Right atrium auricular region (tissue), 2 donors: ENCODE data around the gene TUBB8. TPM values are rescaled to one million over a fixed set of nuclear protein-coding genes. Genes with fewer than 3 reads are reported as not detected.

Experiments used
- DNase-seq: peaks from one replicate; pipeline ENCODE4 v3.0.0-alpha.2; 2019; ENCODE audit warnings: low spot score
- H3K27ac ChIP-seq, 2 donors: fragments of 200-600 bp; sonication (generic); 1 replicate in 1 of 2; 2 replicates in 1 of 2; pipeline ENCODE4 v1.5.1; 2016 to 2019
- H3K27me3 ChIP-seq, 2 donors: fragments of 200-600 bp; sonication (generic); one replicate each; pipeline versions ENCODE4 v1.5.1 to v1.6.0; 2017 to 2019
- H3K36me3 ChIP-seq: fragments of 200-600 bp; sonication (generic); one replicate; pipeline ENCODE4 v1.5.1; 2016
- H3K4me1 ChIP-seq, 2 donors: fragments of 200-600 bp; sonication (generic); one replicate each; pipeline versions ENCODE4 v1.5.1 to v1.6.0; 2017 to 2019
- H3K4me3 ChIP-seq, 2 donors: fragments of 200-600 bp; sonication (generic); 1 replicate in 1 of 2; 2 replicates in 1 of 2; pipeline ENCODE4 v1.5.1; 2017 to 2019; ENCODE audit warnings: mild to moderate bottlenecking in 1 of 2, moderate library complexity in 1 of 2
- H3K9me3 ChIP-seq, 2 donors: fragments of 200-600 bp; sonication (generic); one replicate each; pipeline ENCODE4 v1.5.1; 2019
- total RNA-seq, 2 donors: library from RNA; depleted of rRNA; stranded (reverse); fragments of >200 nt; gene quantifications; one replicate each; pipeline ENCODE4 v1.1.0, GENCODE V29; 2016
- TF ChIP-seq, protein P1 (sequence below), 2 donors: fragments of 200-600 bp; sonication (generic); IDR thresholded peaks; one replicate each; pipeline ENCODE4 v1.5.1; 2019; ENCODE audit warnings: antibody characterized with exemption in 2 of 2

Gene TUBB8
- total RNA-seq, 2 donors from 2014 or later: not detected

- Histone ChIP-seq H3K36me3 (no peaks in the 10 kb centered on the region), H3K4me3 (no peak overlapping the region), H3K4me1 (no peaks in the 10 kb centered on the region), H3K27ac (no peak overlapping the region), H3K9me3 (no peaks in the 10 kb centered on the region), H3K27me3 (no peaks in the 10 kb centered on the region)
- TF ChIP-seq, protein P1, sequence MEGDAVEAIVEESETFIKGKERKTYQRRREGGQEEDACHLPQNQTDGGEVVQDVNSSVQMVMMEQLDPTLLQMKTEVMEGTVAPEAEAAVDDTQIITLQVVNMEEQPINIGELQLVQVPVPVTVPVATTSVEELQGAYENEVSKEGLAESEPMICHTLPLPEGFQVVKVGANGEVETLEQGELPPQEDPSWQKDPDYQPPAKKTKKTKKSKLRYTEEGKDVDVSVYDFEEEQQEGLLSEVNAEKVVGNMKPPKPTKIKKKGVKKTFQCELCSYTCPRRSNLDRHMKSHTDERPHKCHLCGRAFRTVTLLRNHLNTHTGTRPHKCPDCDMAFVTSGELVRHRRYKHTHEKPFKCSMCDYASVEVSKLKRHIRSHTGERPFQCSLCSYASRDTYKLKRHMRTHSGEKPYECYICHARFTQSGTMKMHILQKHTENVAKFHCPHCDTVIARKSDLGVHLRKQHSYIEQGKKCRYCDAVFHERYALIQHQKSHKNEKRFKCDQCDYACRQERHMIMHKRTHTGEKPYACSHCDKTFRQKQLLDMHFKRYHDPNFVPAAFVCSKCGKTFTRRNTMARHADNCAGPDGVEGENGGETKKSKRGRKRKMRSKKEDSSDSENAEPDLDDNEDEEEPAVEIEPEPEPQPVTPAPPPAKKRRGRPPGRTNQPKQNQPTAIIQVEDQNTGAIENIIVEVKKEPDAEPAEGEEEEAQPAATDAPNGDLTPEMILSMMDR (IDR thresholded peaks at IDR 0.05): no peak
- no peak for DNase-seq
Observed at GRCh38 chr10:86031-86430, 36.9 kb upstream of the TUBB8 start.

DNA sequence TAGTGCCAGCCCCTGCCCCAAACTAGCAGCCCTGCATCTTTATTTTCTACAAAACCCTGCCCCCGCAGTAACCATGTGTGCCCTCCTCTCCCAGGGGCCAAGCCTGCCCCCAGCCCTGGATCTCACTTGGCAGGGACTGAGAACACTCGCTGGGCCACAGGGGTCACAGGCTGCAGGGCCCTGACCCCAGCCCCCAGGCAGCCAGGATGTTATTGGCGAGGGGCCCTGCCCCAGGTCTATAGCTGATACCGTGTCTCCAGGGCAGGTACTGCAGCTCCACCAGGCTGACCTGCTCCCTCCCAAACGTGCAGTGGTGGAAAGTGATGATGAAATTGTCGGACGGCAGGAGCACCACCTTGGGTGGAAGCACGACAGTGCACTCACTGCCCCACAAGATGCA, 35.9 kb upstream of the TUBB8 start:
- H3K4me1 ChIP-seq: no peaks in the 10 kb centered on the region
- TF ChIP-seq, protein P1 (IDR thresholded peaks at IDR 0.05): no peak
- H3K9me3 ChIP-seq: no peaks in the 10 kb centered on the region
- H3K36me3 ChIP-seq: no peaks in the 10 kb centered on the region
- no peak for DNase-seq
- H3K27me3 ChIP-seq: no peaks in the 10 kb centered on the region
- no peak overlapping the region for H3K27ac ChIP-seq
- no peak overlapping the region for H3K4me3 ChIP-seq

- H3K27ac ChIP-seq: no peak overlapping the region
- no peaks in the 10 kb centered on the region for H3K27me3 ChIP-seq
- H3K9me3 ChIP-seq: no peaks in the 10 kb centered on the region
- H3K4me1 ChIP-seq: no peaks in the 10 kb centered on the region
- H3K4me3 ChIP-seq: no peak overlapping the region
- TF ChIP-seq, protein P1 (IDR thresholded peaks at IDR 0.05): no peak
- no peaks in the 10 kb centered on the region for H3K36me3 ChIP-seq
- no peak for DNase-seq
Observed at GRCh38 chr10:83930-84530, 34.9 kb upstream of the TUBB8 start.

DNA sequence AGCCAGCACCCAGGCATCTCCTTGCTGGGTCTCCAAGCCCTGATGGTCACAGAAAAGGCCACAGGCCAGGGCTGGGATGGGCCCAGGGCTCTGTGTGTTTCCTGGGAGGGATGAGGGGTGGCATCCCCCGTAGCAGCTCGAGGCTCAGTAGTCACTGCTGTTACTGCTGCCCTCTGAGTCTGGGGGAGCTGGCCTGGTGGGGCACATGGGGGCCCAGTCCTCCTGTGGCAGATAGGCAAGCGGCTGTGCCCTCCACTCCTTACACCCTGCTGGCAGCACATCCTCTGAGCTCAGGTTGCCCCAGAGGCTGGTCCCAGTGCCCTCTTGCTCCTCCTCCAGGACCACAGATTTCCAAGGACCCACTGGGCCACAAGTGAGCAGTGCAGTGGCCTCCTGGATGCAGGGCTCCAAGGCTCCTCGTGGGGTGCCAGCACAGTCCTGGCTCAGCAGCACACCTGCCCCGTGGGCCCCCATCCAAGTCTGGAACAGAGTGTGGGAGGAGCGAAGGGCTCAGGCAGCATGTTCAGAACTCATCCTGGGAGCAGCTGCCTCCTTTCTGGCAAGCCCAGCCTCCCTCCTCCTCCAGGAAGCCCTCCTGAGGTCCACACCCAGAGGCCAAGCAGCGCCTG, 31.5 kb upstream of the TUBB8 start:
- no peak for DNase-seq
- H3K27ac ChIP-seq: no peak overlapping the region
- H3K36me3 ChIP-seq: no peaks in the 10 kb centered on the region
- no peaks in the 10 kb centered on the region for H3K4me1 ChIP-seq
- H3K27me3 ChIP-seq: no peaks in the 10 kb centered on the region
- H3K9me3 ChIP-seq: no peaks in the 10 kb centered on the region
- TF ChIP-seq, protein P1 (IDR thresholded peaks at IDR 0.05): no peak
- no peak overlapping the region for H3K4me3 ChIP-seq

GRCh38 chr10:79532-80215, 30.6 kb upstream of the TUBB8 start:
- H3K9me3 ChIP-seq: no peaks in the 10 kb centered on the region
- no peaks in the 10 kb centered on the region for H3K36me3 ChIP-seq
- H3K4me3 ChIP-seq: no peak overlapping the region
- TF ChIP-seq, protein P1 (IDR thresholded peaks at IDR 0.05): no peak
- no peaks in the 10 kb centered on the region for H3K27me3 ChIP-seq
- no peak overlapping the region for H3K27ac ChIP-seq
- DNase-seq: no peak
- H3K4me1 ChIP-seq: no peaks in the 10 kb centered on the region
